ENCODE data around the gene SERPINB13. TPM values are rescaled to one million over a fixed set of nuclear protein-coding genes. Genes with fewer than 3 reads are reported as not detected.

SERPINB13 gene
- polyA plus RNA-seq (2014; cell fraction: cytosol; rRNA removed) = not detected in 2 replicates
- polyA plus RNA-seq (2014; cell fraction: nucleus; rRNA removed) = not detected in 2 replicates

DNA sequence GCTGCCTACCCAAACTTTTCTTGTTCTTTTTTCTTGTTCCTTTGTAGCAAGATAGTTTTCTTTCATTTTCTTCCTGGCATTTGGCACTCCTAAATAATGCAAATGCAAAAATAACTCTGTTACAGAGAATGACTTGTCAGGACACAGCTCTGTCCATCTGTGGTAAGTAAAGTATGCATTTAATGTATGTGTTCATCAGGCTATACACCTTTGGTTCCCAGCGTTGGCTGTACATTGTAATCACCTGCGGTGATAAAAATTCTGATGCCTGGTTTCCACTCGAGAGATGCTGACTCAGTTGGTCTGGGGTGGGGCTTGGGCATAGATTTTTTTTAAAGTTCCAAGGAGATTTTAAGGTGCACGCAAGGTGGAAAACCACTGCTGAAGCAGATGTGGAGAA is at the start of gene SERPINB13:
Gene SERPINB13 (plus strand): TSS at position 378 of the 400 bp plus-strand sequence. CDS start 1,325 bp downstream, outside the sequence.
- DNase-seq (ENCODE audit: low spot score) = no peak

- DNase-seq (ENCODE audit: low spot score) = no peak
Observed at GRCh38 chr18:63539904-63540510, 47.1 kb upstream of the SERPINB13 start.

- DNase-seq (ENCODE audit: low spot score) = no peak
Observed at GRCh38 chr18:63542069-63542468, 45.1 kb upstream of the SERPINB13 start, which contains the start of gene SERPINB12. Gene SERPINB12 (plus strand): TSS chr18:63542369. CDS start chr18:63556160, 13,791 bp downstream.

DNA sequence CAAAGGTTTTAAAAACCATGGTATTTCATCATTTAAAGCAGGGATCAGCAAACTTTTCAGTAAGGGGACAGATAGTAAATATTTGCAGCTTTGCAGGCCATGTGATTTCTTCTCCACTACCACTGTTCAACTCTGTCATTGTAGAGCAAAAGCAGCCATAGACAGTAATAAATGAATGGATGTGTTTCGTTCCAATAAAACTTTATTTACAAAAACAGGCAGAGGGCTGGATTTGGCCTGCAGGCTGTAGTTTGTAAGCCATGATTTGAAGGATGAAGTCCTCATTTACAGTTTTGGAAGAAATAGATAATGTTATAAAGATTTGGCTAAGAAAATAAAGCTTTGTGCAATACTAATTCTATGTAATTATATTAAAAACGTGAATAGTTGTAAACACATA is 43.1 kb upstream of the SERPINB13 start:
- peak; percentile 5 for DNase-seq (ENCODE audit: low spot score)

GRCh38 chr18:63545000-63545399 is 42.1 kb upstream of the SERPINB13 start:
- DNase-seq (ENCODE audit: low spot score) = no peak

GRCh38 chr18:63550068-63550467 is 37.1 kb upstream of the SERPINB13 start:
- DNase-seq (ENCODE audit: low spot score) = no peak

DNA sequence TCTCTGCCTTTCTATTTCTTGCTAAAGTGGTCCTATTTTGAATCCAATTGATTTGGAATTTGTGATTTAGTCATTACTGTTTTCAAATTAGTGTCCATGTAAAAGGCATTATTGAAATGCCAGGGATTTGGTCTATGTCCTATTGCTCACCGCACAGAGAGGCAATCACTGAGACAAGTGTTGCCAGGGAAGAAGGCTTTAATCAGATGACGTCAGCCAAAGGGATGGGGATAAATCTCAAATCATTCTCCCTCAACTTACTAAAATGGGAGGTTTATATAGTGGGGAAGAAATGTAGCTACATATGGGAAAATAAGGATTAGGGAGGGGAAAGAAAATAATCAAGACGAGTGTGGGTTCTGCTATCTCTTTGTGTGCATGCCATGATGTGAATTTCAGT is 35.4 kb upstream of the SERPINB13 start:
- DNase-seq (ENCODE audit: low spot score) = no peak

GRCh38 chr18:63552581-63552980 is 34.6 kb upstream of the SERPINB13 start:
- no peak for DNase-seq (ENCODE audit: low spot score)

- DNase-seq (ENCODE audit: low spot score) = no peak
Observed at GRCh38 chr18:63553081-63553480, 34.1 kb upstream of the SERPINB13 start.

GRCh38 chr18:63559567-63560491 is 27.3 kb upstream of the SERPINB13 start:
- no peak for DNase-seq (ENCODE audit: low spot score)

- DNase-seq (ENCODE audit: low spot score) = no peak
Observed at GRCh38 chr18:63562284-63562683, 24.9 kb upstream of the SERPINB13 start.

GRCh38 chr18:63564021-63564420 is 23.1 kb upstream of the SERPINB13 start:
- no peak for DNase-seq (ENCODE audit: low spot score)

DNA sequence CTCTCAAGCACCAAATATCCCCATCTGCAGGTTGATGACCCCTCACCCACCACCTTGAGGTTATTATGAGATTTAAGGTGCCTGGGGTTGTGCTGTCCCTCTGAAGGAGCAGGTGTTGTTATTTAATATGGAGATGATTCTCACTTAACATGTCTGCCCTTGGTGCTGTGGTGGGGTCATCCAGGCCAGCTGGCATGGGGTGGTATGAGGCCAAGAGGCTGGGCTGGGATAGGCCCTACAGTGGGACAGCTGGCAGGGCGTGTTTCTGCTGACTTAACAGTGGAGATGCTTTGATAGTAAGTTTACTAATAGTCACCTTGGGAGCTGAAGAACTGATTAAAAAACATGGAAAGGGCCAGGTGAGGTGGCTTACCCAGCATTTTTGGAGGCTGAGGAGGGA is 22.6 kb upstream of the SERPINB13 start:
- DNase-seq (ENCODE audit: low spot score) = no peak

DNA sequence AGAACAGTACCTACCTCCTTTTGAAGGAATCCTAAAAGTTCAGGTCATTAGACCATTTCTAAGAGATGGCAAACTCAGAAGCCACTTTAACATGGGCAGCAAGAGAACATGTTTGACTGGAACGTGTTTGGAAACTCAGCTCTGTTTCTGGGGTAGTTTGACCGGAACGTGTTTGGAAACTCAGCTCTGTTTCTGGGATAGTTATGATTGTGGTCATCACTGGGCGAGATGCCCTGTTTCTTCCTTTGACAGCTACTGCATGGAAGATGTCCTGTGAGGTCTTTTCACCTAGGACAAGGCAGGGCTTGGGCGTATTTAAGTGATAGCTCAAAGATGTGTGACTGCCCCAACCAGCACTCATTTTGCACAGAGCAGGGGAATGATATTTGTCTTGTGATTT is 19.9 kb upstream of the SERPINB13 start:
- DNase-seq (ENCODE audit: low spot score) = no peak

GRCh38 chr18:63567825-63568224 is 19.3 kb upstream of the SERPINB13 start:
- no peak for DNase-seq (ENCODE audit: low spot score)

GRCh38 chr18:63570721-63571120 is 16.4 kb upstream of the SERPINB13 start:
- DNase-seq (ENCODE audit: low spot score) = no peak

GRCh38 chr18:63575681-63576080 is 11.5 kb upstream of the SERPINB13 start:
- DNase-seq (ENCODE audit: low spot score) = no peak

- DNase-seq (ENCODE audit: low spot score) = peak; percentile 36
Observed at GRCh38 chr18:63578357-63578958, 8.7 kb upstream of the SERPINB13 start.

- DNase-seq (ENCODE audit: low spot score) = no peak
Observed at GRCh38 chr18:63579616-63580015, 7.5 kb upstream of the SERPINB13 start.

- DNase-seq (ENCODE audit: low spot score) = no peak
Observed at GRCh38 chr18:63585988-63586387, 1.2 kb upstream of the SERPINB13 start.

DNA sequence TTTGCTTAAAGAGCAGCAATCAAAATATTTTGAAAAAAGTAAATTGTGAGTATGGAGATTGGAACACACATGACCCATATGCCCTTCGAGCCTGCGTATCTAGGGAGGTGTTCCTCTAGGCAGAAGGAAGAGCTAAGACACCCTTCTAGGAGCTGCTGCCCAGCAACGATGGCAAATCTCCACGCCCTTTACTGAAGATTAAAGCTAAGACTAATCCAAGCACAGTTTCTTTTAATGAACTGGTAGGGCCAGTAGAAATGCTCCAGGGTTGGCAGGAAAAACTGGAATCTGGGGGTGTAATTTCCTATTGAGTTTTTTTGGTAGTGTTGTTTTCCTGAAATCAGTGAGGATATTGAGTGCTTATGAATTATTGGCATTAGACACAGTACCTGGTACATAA is 712 bp upstream of the SERPINB13 start:
- no peak for DNase-seq (ENCODE audit: low spot score)

GRCh38 chr18:63588909-63589308 is 1.8 kb downstream of the SERPINB13 start:
- DNase-seq (ENCODE audit: low spot score) = no peak

Data from SK-N-DZ (cell line).